ACC112 (cell line): ENCODE measurements around the gene LYPD6B.

Experiments
- H2AFZ ChIP-seq: fragments of 200-600 bp; sonication (generic); one replicate; pipeline ENCODE4 v1.6.0; 2017; ENCODE audit warnings: antibody characterized with exemption, low read length; ENCODE audit not compliant: unreplicated experiment
- H3K27ac ChIP-seq: fragments of 200-600 bp; sonication (generic); 2 replicates; pipeline ENCODE4 v1.5.1; 2014; ENCODE audit warnings: low read depth, mild to moderate bottlenecking, antibody characterized with exemption, low read length, moderate library complexity
- H3K27me3 ChIP-seq: fragments of 200-600 bp; sonication (generic); 2 replicates; pipeline ENCODE4 v1.6.1; 2014; ENCODE audit warnings: mild to moderate bottlenecking, antibody characterized with exemption, low read length, moderate library complexity, mixed read lengths; ENCODE audit not compliant: insufficient read depth
- H3K36me3 ChIP-seq: fragments of 200-600 bp; sonication (generic); 2 replicates; pipeline ENCODE4 v1.6.1; 2016; ENCODE audit warnings: mild to moderate bottlenecking, antibody characterized with exemption, low read length, moderate library complexity, mixed read lengths; ENCODE audit not compliant: insufficient read depth
- H3K4me1 ChIP-seq: fragments of 200-600 bp; sonication (generic); one replicate; pipeline ENCODE4 v1.6.1; 2016; ENCODE audit warnings: low read length, mixed read lengths; ENCODE audit not compliant: insufficient read depth, unreplicated experiment, control insufficient read depth
- H3K4me3 ChIP-seq: fragments of 200-600 bp; sonication (generic); 2 replicates; pipeline ENCODE4 v1.5.1; 2014; ENCODE audit warnings: mild to moderate bottlenecking, low read depth, low read length
- H3K79me2 ChIP-seq: fragments of 200-600 bp; sonication (generic); one replicate; pipeline ENCODE4 v1.6.0; 2016; ENCODE audit warnings: low read length; ENCODE audit not compliant: control insufficient read depth, unreplicated experiment, insufficient read depth

The LYPD6B gene

GRCh38 chr2:149000158-149000938, 38.2 kb upstream of the LYPD6B start:
- Histone ChIP-seq H3K4me3 (no peak overlapping the region), H3K27ac (no peak overlapping the region), H2AFZ (no peak overlapping the region), H3K4me1 (no peaks in the 10 kb centered on the region), H3K79me2 (no peaks in the 10 kb centered on the region), H3K27me3 (peaks cover 58% of the 10 kb centered on the region), H3K36me3 (no peaks in the 10 kb centered on the region)

DNA sequence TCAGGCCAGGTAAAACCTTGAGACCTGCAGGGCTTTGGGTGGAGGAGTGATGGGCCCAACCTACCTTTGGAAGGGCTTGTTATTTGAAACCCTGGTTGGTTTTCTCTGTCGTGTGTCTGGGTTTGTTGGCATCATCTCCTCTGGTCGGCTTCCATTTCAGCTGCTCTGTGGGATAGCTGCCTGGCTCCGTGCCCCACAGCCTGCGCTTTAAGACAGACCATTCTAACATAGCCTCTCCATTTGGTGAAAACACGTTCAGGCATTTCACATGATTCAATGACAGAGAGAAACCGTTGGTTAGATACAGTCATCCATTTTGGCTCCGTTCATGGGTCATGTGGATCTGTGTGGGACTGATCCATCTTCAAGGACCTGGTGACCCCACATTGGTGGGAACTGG, 37.0 kb upstream of the LYPD6B start:
- H3K27me3 ChIP-seq = peaks cover 65% of the 10 kb centered on the region
- no peak overlapping the region for H2AFZ ChIP-seq
- H3K4me1 ChIP-seq = no peaks in the 10 kb centered on the region
- no peaks in the 10 kb centered on the region for H3K79me2 ChIP-seq
- H3K36me3 ChIP-seq = no peaks in the 10 kb centered on the region
- no peak overlapping the region for H3K27ac ChIP-seq
- no peak overlapping the region for H3K4me3 ChIP-seq

DNA sequence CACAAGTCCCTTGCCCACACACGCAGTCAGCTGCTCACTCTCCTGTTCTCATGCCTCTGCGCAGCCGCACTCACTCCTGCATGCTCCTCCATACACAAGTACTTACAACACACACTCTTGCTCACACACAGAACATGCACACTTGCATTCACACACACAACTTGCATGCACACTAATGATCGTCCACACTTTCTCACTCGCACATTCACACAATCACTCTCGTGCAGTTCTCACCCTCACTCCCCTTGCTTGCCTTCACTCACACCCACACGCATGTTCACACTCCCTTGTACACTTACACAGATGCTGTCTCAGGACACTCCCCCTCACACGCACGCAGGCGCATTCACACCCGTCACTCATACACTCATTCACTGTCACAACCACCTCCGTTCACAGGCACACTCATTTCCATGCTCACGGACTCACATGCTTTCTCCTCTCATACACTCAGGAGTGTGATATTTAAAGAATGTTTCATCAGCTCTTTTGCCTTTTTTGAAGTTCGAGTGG, 36.1 kb upstream of the LYPD6B start:
- no peak overlapping the region for H3K4me3 ChIP-seq
- H3K4me1 ChIP-seq = no peaks in the 10 kb centered on the region
- no peaks in the 10 kb centered on the region for H3K36me3 ChIP-seq
- H2AFZ ChIP-seq = no peak overlapping the region
- no peak overlapping the region for H3K27ac ChIP-seq
- peaks cover 66% of the 10 kb centered on the region for H3K27me3 ChIP-seq
- no peaks in the 10 kb centered on the region for H3K79me2 ChIP-seq

DNA sequence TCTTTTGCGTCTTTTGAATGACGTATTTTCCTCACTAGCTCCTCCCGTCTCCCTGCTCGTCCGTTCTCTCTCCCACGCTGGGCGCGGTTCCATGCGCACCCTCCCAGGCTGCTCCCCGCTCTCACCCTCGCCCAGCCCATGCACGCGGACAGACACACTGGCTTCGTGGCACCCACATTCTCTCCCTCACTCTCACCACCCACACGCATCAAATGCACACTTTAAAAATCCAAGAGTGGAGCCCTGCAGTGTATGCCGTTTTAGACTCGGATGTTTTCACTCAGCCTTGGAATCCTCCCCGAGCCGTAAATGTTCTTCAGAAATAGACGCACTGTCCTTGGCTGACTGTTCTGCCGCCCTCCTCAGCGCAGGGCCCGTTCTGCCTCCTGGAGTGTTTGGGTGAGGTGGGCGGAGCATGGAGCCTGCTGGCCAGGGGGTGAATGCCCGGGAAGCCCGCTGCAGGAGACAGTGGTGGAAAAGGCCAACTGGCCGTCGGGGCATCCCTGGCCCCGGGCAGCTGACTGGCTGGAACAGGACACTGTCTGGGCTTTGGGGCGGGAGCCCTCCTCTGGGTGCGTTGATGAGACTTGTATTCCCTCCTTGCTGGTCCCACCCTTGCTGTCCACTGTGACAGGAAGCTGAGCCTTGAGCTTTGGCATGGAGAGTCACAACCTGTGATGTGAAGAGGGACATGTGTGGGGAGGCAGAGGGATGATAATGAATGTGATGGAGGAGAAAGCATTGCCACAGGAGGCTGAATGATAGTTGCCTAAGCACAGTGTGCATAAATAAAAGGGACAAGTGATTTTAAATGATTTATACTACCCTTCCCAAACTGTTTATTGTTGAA, 35.4 kb upstream of the LYPD6B start:
- H3K27ac ChIP-seq = no peak overlapping the region
- H2AFZ ChIP-seq = no peak overlapping the region
- H3K4me3 ChIP-seq = no peak overlapping the region
- no peaks in the 10 kb centered on the region for H3K79me2 ChIP-seq
- no peaks in the 10 kb centered on the region for H3K4me1 ChIP-seq
- H3K36me3 ChIP-seq = no peaks in the 10 kb centered on the region
- H3K27me3 ChIP-seq = peaks cover 69% of the 10 kb centered on the region

DNA sequence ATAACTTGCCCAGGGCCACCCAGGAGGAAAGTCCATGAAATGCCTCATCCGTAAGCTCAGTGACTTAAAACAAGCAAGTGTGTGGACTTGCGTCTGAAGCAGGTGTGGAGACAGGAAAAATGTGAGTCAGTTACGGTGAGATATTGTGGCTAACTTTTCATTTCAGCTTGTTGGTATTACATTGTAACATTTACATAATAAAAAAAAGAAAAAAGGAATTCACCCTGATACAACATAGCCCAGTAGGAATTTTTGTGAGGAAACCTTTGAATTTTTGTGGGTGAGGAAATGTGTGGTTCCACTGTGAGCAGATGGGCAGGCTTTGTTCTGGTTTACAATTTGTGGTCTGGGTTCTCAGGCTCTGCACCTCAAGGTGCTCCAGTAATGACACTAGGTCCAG, 33.7 kb upstream of the LYPD6B start:
- Histone ChIP-seq H3K36me3 (no peaks in the 10 kb centered on the region), H3K27ac (no peak overlapping the region), H3K4me1 (no peaks in the 10 kb centered on the region), H3K4me3 (no peak overlapping the region), H2AFZ (no peak overlapping the region), H3K27me3 (peaks cover 68% of the 10 kb centered on the region), H3K79me2 (no peaks in the 10 kb centered on the region)

DNA sequence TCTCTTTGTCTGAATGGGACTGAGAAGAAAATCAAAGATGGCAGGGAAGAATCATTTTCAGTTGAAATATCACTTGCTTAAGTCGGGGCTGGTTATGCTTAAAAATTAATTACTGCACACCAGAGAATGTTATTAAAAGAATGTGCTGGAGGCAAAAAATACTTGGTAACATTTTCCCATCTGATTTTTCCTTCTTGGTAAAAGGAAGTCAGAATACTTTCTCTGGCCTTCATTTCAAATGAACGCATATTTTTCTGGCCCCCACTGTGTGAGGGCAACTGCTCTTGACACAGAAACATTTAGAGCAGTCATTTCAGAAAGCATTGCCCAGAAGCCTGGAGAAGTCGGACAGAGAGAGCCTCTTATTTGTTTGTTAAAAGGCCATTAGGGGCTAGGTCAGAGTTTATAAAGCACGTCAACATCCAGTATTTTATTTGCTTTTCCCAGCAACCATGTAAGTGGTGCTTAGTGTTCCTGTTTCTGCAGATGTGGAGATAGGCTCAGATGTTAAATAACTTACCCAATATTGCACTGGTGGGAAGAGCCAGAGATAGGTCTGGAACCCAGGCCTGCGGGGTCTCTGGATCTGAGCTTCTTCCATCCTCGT, 32.9 kb upstream of the LYPD6B start:
- Histone ChIP-seq H3K27me3 (peaks cover 66% of the 10 kb centered on the region), H3K4me1 (no peaks in the 10 kb centered on the region), H3K27ac (no peak overlapping the region), H3K4me3 (no peak overlapping the region), H3K79me2 (no peaks in the 10 kb centered on the region), H2AFZ (no peak overlapping the region), H3K36me3 (no peaks in the 10 kb centered on the region)

DNA sequence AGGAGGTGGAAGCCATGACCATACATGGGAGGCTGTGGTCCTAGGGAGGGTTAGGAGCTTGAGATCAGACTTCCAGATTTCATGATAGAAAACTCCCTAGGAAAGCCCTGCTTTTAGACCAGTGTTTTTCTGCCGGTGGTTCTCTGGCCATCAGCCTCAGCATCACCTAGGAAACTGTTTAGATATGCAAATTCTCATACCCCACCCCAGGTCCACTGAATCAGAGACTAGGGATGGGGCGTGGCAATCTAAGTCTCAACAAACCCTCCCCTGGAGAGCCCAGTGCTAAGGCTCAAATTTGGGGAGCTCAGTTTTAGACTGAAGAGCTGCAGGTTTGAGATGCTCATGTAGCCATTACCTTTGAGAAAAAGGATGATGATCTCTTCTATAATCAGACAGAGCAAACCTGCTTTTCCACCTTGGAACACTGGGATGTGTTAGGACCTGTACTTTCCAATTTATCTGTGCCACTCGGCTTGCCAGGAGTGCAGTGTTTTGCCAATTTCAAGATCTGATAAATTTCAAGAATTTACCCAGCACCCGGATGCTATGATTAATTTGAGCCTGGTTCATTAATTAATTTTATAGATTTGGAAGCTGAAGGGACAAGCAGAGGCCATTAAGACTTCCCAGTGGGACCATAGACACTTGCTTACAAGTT, 31.5 kb upstream of the LYPD6B start:
- Histone ChIP-seq H2AFZ (no peak overlapping the region), H3K27ac (no peak overlapping the region), H3K4me1 (no peaks in the 10 kb centered on the region), H3K27me3 (peaks cover 62% of the 10 kb centered on the region), H3K79me2 (no peaks in the 10 kb centered on the region), H3K36me3 (no peaks in the 10 kb centered on the region), H3K4me3 (no peak overlapping the region)

- H2AFZ ChIP-seq = no peak overlapping the region
- H3K27me3 ChIP-seq = peaks cover 61% of the 10 kb centered on the region
- H3K4me3 ChIP-seq = no peak overlapping the region
- no peaks in the 10 kb centered on the region for H3K36me3 ChIP-seq
- no peaks in the 10 kb centered on the region for H3K4me1 ChIP-seq
- no peak overlapping the region for H3K27ac ChIP-seq
- H3K79me2 ChIP-seq = no peaks in the 10 kb centered on the region
Observed at GRCh38 chr2:149008381-149008780, 30.1 kb upstream of the LYPD6B start.

GRCh38 chr2:149009576-149010461, 28.7 kb upstream of the LYPD6B start:
- peaks cover 46% of the 10 kb centered on the region for H3K27me3 ChIP-seq
- no peak overlapping the region for H3K4me3 ChIP-seq
- no peak overlapping the region for H2AFZ ChIP-seq
- H3K4me1 ChIP-seq = no peaks in the 10 kb centered on the region
- H3K79me2 ChIP-seq = no peaks in the 10 kb centered on the region
- no peak overlapping the region for H3K27ac ChIP-seq
- H3K36me3 ChIP-seq = no peaks in the 10 kb centered on the region
